Right renal pelvis (tissue), 4 donors: ENCODE results near the gene ZNF14. TPM values are rescaled to one million over a fixed set of nuclear protein-coding genes. Genes with fewer than 3 reads are reported as not detected.

Source experiments
- polyA plus RNA-seq, 4 donors: library from polyadenylated mRNA; unstranded; fragments of 120-200 nt; gene quantifications; one replicate each; pipeline ENCODE4 v1.2.1, GENCODE V29; 2013; ENCODE audit not compliant: insufficient read length in 4 of 4

Gene ZNF14
- polyA plus RNA-seq, 4 donors = 14.5 to 17.8 (median 16.9) TPM

Other genes starting within 250 kb of the ZNF14 start
- 1 to 10 TPM in 1 of 4 donors, under 1 TPM in 3; 0.89 to 2.0 (median 0.94) TPM for gene TSSK6, start 217.6 kb downstream of the ZNF14 start, polyA plus RNA-seq
- gene NDUFA13, start 216.9 kb downstream of the ZNF14 start, polyA plus RNA-seq = 100 to 1,000 TPM; 229 to 357 (median 244) TPM
- 1 to 10 TPM; 5.1 to 10.0 (median 6.2) TPM for gene YJEFN3, start 204.2 kb downstream of the ZNF14 start, polyA plus RNA-seq
- under 1 TPM; 0.13 to 0.36 (median 0.15) TPM for gene CILP2, start 194.8 kb downstream of the ZNF14 start, polyA plus RNA-seq
- gene PBX4, start 114.4 kb downstream of the ZNF14 start, polyA plus RNA-seq = 1 to 10 TPM; 3.0 to 4.4 (median 3.8) TPM
- 10 to 100 TPM; 21.1 to 32.1 (median 26.6) TPM for gene LPAR2, start 104.9 kb downstream of the ZNF14 start, polyA plus RNA-seq
- gene GMIP, start 89.5 kb downstream of the ZNF14 start, polyA plus RNA-seq = 1 to 10 TPM; 5.0 to 6.0 (median 5.4) TPM
- 10 to 100 TPM; 41.0 to 59.1 (median 53.0) TPM for gene ATP13A1, start 69.4 kb downstream of the ZNF14 start, polyA plus RNA-seq
- 10 to 100 TPM; 16.5 to 17.5 (median 16.8) TPM for gene ZNF101, start 64.3 kb downstream of the ZNF14 start, polyA plus RNA-seq
- 10 to 100 TPM; 23.3 to 42.5 (median 34.5) TPM for gene ZNF506, start 88.6 kb upstream of the ZNF14 start, polyA plus RNA-seq
- 10 to 100 TPM; 27.9 to 45.2 (median 40.1) TPM for gene ZNF253, start 132.8 kb upstream of the ZNF14 start, polyA plus RNA-seq
- 10 to 100 TPM; 16.9 to 21.2 (median 19.8) TPM for gene ZNF93, start 167.8 kb upstream of the ZNF14 start, polyA plus RNA-seq